HL-60/S4 treated with phorbol 12-myristate 13-acetate at 8.2 ng/mL for 4 days and 3 days (cell line): Measurements from ENCODE around the gene CDH16.

Source experiments
- in situ Hi-C: fragments of 300-500 bp; cut with MboI; formaldehyde crosslinking; loops from 2 replicates; pipeline ENCODE4 v1.15.0; 2022; ENCODE audit warnings: low sequenced_read_pairs

CDH16 gene

DNA sequence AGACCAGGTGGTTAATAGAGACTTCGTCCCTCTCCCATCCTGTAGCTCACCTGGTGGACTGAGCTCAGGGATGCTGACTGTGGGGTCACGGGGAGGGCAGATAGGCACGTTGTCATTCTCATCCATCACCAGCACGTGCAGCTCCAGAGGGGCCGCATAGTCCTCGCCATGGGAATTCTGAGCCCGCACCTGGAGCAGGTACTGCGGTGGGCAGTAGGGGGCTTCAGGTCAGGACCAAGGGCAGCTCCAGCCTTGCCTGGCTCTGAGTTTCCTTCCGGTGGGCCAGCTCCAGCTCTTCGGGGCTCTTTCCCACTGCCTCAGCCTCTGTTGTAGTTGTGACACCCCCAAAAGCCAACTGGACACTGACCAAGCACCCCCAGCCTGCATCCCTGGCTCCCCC, 5.6 kb downstream of the CDH16 start:
- in situ Hi-C loops, result no loop called here

DNA sequence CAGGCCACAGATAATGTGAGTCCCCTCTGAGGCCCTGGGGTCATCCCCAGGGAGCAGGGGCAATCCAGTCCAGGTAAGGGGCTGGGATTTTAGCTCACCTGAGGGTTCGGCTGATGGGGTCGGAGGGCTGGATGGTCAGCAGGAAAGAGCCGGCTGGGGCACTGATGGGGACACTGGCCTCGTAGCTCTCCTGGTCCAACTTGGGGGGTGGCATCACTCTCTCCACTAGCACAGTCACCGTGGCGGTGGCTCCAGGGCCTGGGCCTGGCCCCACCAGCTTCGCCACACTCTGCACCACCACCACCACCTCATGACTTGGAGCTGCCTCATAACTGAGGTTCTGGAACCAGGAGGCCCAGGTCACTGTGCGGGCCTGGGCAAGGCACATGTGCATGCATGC, 6.9 kb downstream of the CDH16 start:
- in situ Hi-C loops, result no loop called here

DNA sequence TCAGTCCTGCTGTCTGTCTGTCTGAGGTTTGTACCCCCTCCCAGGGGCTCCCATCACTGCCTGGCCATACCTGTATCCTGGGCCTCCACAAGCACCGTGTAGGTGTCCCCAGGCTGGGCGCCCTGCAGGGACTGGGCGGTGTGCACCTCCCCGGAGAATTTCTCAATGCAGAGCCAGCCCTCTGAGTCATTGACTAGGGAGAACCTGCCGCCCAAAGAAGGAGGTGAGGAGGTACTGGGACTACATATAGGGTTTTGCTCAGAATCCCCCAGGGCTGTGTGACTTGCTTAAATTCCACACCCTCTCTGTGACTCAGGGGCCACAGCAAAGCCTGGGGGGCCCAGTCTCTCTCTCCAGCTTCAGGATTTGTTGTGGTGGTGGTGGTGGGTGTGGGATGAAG, 7.6 kb downstream of the CDH16 start:
- in situ Hi-C loops, result no loop called here

DNA sequence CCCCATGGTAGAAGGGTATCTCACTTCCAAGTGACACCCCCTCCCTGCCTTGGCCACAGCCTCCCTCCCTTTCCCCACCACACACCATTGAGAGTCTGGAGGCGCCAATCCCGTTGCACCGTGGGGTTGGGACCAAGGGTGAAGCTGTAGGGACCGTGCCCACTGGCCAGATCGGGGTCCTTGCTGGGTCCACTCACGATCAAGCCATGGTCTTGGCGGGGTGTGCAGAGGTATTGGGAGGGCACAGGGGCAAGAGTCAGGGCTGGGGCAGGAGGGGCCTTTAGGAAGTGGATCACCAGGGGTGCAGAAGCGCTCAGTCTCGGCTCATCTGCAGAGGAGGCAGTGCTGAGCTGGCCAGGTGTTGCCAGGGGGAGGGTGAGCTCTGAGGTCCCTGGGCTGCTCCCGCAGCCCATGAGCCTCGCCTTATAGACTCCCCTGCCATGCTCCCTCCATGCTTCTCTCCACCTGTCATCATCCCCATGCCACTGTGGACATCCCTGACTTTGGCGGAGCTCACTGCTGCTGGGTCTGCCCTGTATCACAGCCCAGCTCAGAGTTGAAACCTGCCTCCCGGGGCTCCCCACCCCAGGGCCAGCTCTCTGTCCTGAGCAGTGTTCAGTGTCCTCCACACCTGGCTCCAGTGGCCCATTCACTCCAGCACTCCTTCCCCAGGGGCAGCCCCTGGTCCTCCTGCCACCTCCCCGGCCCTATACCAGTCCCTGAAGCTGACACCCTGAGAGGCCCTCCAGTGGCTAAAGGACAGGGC, 8.3 kb downstream of the CDH16 start:
- in situ Hi-C loops, result no loop called here

DNA sequence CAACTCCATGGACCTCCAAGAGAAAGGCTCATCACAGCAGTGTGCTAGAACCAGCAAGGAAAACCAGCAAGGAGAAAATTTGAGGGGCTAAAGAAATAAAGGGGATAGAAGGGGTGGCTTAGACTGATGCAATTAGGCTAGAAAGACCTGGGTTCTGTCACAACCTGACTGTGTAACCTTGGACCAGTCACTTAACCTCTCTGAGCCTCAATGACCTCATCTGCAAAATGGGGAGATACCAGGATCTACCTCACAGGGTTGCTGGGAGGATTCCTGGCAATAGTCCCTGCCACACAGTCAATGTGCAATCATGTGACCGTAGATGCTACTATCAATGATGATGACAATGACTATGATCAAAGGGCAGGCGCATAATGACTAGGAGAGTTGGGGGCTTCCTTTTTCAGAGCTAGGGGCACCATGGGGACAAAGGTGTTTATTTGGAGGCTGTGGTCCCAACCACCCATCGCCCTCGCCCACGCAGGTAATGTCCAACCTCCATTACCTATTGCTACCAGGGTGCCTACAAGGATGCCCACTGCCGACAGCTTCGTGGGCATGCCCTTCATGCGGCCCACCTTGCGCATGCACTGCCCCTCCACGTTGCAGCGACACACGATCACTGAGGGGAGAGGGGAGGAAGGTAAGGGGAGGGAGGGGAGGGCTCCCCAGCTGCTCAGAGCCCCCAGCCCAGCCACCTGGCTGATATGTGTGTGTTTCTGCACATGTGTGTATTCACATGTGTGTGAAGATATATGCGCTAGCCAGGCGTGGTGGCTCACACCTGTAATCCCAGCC, 9.7 kb downstream of the CDH16 start:
- in situ Hi-C loops, result no loop called here

DNA sequence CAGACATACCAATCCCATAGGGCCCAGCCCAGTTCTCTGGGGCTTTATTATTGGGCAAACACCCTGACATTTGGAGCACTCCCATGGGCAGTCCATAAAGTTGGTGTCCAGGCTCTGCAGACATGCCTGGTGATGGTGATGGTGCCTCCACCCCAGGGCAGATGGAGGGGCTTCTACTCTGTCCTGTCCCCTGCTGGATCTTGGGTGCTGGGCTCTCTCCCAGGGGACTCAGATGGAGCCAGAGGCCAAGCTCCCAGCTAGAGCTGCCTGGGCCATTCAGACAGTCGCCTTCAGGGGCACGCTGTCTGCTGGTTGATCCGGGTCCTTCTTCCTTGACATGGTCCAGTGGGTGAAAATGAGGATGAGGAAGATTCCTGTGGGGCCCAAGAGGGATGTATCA, 10.6 kb downstream of the CDH16 start:
- in situ Hi-C loops, result no loop called here

DNA sequence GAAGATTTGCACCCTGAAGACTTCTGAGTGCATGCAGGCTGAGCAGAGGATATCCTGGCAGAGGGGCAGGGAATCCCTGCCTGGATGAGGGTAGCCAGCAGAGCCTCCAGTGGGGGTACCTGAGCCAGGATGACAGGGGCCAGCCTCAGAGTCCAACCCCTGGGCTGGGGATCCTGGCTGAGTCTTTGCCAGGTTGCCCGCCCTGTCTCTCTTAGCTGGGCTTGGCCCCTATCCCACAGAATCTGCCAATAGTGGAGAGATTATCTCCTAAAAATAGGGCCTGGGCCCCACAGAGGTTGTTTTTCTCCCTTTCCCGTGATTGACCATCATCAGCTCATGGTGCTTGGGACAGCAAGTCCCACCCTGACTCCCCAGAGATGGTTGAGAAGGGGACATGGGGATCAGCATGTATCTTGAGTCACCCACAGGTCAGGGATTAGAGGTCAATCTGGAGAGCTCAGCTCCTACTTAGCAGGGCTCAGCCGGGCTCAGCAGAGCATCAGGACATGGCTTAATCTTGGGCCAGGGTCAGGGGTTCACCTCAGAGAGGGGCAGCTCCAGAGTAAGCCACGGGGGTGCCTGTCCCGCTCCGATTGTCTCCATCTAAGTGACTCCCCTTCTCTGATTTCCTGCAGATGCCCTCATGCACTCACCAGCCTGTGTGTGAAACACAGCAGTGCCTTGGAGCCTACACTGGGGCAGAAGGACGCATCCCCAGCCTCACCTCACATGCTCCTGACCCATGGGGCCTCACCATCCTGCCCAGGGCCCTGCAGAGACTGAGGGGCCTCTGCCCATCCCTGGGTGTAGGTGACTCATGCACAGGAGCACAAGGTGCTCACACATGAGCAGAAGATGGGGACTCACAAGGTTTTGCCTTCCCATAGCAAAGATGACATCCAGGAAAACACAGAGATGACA, 11.5 kb downstream of the CDH16 start:
- in situ Hi-C loops, result no loop called here

DNA sequence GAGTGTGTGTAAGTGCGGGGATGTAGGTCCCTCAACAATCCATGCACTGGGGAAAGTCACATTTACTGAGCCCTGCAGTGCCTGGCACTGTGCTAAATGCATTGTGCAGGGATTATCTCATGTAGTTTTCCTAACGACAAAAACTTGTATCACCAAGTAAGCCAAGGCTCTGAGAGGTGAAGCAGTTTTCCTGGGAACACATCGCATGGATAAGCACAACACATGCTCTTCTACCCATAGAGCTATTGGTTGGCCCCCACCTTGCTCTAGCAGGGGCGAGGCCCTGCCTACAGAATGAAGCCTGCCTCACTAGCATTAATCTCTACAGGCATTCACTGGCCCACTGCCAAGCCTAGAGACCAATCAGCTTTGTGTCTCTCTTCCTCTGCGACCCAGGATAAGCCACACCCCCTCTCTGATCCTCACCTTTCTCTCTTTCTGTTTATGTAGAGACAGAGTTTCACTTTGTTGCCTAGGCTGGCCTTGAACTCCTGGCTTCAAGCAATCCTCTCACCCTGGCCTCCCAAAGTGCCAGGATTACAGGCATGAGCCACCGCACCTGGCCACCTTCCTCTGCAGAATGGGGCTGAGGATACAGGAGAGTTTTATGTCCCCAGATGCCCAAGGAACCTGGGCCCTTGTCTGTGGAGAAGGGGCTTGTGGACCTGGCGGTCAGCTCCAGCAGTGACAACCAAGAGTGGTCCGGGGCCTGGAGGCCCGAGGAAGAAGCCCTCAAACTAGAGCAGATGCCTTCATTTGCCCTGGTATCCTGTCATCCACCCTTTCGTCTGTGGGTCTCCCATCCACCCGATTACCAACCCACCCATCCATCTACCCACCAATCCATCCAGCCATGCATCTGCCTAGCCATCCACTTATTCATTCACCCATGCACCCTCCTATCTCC, 12.8 kb downstream of the CDH16 start:
- in situ Hi-C loops, result no loop called here

DNA sequence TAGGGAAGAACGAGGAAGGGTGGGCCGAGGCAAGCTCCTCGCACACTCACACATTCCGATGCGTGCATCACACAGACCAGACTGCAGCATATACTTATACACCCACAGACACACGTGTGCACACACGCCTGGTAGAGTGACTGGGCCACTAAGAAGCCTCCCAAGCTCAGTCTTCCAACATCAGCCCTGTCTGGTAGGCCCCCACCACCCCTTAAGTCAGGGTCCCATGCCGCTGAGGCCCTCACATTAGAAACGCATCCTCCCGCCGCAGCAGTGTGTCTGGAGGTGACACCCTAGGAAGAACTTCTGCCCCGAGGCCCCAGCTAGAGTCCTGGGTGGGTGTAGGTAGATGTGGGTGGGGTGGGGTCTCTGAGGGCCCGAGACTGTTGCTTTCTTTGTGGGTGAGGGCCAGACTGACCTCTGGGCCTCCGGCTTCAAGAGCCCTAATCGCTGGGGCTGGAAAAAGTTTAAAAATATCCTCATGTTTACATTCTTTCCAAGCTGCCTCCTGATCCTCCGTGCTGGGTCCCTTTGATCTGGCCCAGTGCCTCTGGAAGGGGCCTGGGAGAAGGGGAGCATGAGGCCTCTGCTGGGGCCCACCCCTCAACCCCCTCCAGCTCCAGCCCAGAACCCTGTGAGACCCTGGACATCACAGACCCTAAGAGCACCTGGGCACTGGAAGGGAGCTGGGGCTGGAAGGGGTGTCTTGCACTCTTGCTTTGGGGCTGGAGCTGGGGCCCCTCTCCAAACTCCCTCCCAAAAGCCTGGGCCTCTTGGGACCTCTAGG, 13.6 kb downstream of the CDH16 start:
- in situ Hi-C loops, result no loop called here

DNA sequence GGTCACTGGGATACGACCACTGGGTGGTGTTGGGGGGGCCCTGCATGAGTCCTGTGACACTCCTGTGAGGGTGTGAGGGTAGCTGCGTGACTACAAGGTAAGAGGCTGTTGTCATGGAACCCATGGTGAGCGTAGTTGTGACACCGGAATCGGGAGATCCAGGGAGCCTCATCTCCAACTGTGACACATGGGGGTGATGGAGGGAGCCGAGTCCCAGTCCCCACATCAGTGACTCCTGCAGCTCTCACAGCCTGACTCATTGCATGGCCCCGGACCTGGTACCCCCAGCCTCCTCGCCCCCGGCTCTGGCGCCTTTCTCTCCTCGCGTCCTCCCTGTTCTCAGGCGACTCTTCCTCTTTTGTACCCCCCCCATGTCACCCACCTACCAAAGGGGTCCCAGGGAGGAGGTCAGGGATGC, 14.2 kb downstream of the CDH16 start:
- in situ Hi-C loops, result no loop called here

DNA sequence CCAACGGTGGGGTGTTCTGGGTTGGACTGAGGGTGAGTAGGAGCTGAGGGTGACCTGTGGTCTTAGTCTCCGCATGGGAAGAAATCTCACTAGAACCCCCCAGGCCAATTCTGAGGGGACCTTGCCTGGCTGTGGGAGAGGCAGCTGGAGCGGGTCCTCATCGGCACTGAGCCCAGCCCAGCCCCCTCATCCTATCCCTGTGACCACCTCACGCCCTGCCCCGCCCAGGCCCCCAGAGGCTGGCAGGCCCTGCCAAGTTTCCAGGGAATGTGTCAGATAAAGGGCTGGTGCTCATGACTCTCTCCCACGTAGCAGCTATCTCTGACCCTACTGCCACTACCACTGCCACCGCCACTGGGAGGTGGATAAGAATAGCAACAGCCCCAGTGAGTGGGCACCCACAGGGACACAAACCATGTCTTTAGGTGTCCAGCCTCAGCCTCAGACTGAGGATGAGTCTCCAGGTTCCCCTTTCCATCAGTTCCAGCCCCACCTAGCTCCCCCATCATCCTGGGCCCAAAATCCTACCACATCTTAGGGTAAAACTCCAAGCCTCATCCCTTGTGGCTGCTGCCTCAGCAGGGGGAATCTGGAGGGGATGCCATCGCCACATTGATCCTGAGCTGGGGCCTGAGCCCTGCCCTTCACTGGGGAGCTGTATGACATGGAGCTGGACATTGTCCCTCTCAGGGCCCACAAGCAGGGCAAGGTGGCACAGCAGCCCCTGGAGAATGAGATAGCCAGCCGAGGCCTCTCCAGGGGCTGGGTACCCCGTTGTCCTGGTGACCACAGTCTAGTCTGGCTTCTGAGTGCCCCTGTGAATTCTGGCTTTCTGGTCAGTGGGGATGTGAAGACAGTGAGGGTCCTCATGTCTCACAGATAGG, 14.9 kb downstream of the CDH16 start:
- in situ Hi-C loops, result no loop called here

DNA sequence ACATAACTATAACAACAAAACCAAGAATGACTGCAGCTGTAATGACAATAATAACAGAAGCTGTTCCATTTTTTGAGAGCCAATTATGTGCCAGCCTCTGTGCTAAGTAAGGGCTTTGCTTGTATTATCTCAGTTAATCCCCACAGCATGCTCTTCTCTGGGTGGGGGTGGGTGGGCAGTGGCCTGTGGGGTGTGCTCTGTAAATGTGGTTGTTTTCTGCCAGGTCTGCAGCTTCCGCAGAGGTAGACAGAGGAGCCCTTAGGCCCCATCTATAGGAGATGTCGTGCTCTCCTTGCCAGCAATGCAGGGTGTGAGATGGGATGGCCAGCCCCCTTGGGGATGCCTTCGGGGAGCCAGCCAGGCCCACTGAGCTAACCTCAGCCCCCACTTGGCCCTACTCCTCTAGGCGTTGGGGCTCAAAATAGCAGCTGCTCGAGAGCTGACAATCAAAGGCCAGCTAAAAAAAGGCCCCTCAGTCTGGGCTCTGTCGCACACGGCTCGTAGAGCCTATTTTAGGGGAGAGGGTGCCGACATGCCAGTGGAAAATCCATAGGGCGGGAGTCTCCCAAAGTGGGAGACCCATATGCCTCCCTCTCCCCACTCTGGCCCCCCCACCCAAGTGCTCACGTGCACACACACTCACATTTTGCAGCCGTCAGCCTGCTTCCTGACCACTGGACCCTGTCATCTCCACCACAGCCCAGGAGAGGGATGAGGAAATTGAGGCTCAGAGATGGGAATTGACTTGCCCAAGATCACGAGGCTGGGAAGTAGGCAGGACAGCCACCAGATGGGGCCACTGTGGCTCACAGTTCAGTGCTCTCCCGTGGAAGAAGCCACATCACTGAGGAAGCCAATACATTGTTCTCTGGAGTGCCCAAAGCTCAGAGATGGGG, 15.8 kb downstream of the CDH16 start:
- in situ Hi-C loops, result no loop called here

DNA sequence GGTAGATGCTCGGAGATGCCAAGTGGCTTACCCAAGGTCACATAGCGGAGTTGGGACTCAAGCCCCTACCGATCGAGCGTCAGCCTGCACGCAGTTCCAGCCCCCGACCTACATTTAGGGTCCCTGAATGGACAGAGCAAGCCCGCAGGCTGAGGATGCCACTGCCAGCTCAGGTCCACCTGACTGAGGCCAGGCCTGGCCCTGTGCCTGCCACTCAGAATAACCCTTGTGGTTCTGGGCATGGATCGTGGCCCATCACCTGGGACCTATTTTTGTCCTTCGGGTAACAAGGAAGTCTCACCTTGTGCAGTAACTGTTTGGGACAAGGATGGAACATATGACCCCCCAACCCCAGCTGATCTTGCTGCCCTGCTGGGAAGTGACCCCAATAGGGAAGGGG, 17.1 kb downstream of the CDH16 start:
- in situ Hi-C loops, result no loop called here

DNA sequence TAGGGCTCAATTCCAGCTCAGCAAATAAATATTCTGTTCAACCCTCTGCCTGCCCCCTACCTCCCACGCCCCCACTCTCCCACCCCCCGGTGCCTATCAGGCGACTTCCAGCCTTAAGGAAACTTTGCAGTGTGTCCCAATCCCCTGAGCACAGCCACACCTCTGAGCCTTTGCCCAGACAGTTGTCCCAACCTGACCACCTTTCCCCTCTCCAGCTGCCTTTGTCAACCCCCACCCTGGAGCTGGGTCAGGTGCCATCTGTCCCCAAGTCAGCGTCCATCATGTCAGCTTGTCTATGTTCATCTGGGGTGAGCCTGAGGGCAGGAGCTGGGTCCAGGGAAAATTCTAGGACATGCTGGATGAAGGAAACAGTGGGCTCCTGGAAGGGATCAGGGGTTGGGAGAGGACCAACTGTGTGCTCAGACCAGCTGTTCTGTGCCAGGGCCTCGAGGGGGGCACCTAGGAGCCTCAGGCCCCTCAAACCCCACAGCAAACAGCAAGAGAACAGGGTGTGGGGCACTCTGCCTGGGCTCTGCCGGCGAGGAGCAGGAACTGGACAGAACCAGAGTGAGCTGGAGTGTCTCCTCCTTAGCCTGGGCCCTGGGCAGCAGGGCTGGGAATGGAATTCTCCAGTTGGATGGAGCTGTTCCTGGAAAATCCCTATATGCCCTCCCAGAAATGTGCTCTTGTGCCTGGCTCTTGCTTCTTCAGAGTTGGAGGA, 17.8 kb downstream of the CDH16 start:
- in situ Hi-C loops, result no loop called here

DNA sequence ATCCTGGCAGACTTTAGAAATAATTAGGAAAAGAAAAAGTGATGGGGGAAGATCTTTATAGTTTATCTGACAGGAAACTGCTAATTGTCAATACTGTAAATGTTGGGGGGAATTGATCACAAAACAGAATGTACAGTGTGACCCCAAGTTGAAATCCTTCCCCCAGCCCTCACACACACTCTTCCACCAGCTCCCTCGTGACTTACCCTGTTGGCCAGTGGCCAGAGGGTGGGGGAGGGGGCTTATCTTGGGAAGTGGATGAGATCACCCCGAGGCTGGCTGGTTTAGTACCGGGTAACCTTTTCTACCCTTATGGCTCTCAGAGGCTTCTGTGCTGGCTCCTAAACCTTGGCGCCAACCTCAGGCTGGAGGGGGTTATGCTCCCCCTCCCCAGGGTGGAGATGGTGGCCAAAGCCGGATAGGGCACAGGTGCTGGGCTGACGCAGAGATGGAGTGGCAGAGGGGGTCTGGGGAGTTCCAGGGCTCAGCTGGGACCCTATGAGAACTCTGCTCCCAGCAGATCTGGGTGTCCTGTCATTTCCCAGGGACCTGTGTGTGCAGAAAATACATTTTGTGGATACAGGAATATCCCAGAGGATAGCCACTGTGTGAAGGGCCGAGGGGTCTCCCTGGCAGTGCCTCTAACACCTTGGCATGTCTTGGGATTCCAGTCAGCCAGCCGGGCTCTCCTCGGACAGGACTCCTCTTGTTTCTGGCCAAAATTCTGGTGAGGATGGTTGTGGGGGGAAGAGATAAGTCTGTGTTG, 18.6 kb downstream of the CDH16 start:
- in situ Hi-C loops, result no loop called here

DNA sequence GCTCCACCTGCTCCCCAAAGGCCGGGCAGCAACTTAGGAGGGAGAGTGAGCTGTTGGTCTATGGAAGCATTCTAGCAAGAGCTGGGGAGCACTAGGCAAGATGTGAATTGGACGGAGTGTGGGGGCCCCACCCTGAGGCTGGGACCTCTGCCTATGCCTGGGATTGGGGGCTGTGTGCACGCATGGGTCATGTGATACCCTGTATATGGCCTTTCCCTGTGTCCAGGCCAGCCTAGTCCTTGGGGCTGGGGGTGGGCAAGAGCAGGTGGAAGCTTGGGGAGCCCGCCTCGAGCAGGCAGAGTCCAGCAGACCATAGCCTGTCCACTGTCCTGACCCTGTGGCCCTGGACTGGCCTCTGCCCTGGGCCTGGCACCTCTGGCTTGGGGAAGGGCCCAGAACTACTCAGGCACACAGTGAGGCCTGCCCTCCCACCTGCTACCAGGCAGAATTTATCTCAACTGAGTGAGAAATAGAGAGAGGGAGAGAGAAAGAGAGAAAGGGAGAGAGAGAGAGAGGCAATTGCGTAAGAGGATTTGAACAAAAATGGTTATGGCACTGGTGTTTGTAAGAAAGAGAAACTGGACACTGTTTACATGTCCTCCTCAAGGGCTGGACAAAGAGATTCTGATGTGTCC, 19.3 kb downstream of the CDH16 start:
- in situ Hi-C loops, result no loop called here
